ENCODE data around the gene CDH22.

CDH22 gene

DNA sequence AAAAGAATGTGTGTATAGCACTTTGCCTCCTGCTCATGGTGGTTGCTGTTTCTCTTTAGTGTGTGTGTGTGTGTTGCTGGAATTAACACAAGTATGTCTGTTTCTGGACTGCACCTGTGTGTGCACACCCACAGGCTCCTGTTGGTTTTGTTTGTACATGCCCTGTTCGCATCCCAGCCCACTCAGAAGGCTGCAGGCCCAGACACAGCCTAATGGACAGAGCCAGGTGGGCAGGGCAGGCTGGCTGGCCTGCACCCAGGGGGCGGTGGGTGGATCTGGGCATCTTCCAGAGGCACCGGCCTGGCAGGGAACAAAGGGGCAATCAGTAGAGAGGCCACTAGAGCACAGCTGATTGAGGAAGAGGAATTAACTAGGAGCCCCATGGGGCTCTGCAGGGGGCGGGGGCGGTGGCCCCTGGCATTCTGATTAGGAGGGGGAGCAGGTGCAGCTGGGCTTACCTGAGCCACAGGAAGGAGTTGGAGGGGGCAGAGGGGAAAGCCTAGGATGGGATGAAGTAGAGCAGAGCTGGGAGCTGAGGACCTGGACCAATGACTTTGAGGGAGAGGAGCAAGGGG lies 168.3 kb downstream of the CDH22 start:
- DNase-seq (ENCODE audit: low spot score): no peak

DNA sequence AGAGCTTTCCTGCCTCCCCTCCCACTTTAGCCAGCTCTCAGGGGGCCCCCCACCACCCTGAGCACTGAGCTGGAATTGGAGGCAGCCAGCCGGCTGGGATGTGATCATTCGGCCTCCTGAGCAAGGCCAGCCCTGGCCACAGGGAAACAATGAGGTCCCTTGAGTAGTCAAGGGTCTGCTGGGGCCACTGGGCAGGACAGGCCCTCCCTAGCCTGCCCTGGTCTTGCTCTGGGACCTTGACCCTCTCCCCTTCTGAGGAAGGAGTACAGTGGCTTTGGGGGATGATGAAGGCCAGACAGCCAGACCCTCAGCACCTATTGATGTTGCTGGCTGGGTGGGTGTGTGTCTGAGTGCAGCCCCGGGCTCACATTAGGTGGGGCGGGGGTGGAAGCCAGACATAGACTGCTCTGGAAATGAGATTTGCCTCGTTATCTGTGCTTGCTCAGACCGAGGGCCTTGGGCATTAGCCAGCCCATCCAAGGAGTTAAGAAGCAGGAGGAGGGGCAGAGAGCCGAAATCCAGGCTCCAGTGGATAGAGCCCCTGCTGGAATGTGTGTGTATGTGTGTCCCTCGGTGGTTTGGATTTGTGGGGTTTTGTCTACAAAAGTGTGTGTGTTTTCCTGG lies 168.9 kb downstream of the CDH22 start:
- DNase-seq (ENCODE audit: low spot score): no peak

DNA sequence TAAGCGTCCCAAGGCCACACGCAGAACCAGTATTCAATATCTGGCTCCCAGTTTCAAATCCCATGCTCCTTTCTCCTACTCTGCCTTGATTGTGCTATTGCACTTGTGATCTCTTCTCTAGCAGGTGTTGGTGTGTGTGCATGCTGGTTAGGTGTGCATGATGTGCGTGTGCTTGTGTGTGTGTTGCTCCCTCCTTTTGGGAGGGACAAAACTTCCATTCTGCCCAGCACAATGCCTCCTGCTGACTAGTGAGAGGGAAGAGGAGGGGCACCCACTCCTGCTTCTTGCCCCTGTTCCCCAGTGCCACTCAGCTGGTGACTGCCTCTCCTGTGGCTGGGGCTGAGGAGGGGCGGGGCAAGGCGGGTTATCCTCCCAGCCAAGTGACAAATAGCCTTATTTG lies 170.5 kb downstream of the CDH22 start:
- no peak for DNase-seq (ENCODE audit: low spot score)

DNA sequence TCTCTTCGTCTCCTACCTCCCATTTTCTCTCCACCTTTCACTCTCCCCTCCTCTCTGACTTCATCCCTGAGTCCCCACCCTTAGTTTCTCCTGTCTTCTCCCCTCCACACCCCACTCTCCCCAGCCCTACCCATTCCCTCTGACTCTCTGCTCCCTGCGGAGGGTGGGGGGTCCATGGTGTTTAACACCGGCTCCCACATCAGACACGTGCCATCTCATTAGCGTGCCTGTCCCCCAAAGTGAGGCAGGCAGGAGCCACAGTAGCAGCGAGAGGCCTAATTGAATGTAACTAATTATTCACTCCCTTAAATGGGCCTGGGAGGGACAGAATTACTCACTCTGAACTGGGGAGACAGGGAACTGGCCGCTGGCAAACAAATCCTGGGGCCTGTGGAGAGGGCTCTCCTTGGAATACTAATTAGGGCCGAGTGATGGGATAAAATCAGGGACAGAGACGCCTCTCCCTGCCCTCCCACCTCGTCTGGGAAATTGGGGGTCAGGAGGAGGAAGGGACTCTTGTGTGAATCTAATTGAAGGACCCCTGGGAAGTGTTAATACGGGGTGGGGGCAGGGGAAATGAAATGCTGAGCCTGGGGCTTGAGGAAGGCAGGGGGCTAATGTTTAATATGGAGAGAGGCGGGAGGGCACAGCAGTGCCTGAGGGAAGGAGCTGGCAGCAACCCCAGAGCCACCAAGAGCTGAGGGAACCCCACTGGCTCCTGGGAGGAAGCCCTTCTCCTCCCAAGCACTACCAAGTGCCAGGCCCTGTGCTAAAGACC lies 172.3 kb downstream of the CDH22 start:
- no peak for DNase-seq (ENCODE audit: low spot score)

DNA sequence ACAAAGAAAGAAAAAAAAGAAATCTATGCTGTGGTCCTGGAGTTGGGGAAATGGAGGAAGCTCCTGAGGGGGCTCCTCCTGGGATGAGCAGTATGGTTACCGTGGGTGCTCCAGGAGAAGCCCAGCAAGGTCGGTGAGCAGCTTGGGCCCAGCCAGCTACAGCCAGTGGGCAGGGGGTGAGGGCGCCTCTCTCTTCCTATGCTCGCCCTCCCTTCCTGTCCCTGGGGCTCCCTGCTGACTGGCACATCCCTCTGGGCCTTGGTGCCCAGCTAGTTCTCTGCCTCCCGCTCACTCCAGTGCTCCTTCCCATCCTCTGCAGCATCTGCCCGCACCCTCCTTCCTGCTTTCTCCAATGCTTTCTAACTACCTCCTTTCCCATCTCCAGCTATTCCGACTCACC lies 173.6 kb downstream of the CDH22 start:
- DNase-seq (ENCODE audit: low spot score): no peak

DNA sequence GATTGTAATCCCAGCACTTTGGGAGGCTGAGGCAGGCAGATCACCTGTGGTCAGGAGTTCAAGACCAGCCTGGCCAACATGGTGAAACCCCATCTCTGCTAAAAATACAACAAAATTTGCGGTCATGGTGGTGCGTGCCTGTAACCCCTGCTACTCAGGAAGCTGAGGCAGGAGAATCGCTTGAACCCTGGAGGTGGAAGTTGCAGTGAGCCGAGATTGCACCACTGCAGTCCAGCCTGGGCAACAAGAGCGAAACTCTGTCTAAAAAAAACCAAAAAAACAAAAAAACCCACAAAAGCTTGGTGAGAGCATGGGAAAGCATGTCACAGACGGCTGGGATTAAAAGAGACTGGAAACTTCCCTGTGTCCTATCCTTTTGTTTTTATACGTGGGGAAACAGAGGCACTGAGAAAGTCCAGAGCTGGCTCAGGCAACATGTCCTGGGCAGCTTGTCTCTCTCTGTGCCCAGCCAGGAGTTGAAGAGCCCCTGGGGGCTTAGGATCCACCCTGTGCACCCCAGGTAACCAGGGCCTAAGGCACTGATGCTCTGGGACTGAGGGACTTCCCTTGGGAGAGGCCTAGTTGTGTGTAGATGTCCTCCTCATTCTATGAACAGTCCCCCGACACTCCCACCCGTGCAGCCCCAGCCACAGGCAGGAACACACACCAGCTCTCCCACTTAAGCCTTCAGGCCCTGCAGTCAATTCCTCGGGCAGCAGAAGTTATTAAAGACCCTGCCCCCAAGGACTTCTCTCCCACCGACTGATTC lies 174.2 kb downstream of the CDH22 start:
- no peak for DNase-seq (ENCODE audit: low spot score)

DNA sequence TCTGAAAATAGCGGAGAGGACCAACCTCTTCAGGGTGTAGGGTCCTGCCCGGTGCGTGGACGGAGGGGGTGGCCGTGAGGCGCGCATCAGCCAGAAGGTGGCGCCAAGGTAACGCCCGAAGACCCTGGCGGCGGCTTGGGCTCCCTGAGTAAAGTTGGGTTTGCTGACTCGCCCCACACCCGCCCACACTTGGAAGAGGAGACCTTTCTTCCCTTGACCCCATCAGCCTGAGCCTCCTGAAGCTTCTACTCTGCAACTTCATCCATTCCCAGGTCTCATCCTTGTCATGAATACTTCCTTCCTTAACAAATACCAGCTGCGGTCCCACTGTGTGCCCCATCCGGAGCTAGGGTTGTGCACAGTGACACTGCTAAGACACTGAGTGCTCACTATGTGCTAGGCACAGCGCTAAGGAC lies 175.6 kb downstream of the CDH22 start:
- DNase-seq (ENCODE audit: low spot score): peak; percentile 77

DNA sequence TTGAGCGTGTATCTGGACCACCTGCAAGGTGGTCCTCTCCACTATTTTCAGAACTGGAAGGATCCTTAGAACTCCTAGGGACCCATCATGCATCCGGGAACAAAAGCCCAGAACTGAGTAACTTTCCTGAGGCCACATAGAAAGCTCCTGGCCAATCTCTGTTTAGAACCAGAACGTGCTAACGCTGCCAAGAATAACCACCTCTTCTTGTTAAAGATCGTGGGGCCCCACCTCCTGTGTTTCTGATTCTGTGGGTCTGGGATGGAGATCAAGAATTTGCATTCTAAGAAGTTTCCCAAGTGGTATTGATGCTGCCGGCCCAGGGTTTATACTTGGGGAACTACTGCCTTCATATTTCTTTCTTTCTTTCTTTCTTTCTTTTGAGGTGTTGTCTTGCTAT lies 176.9 kb downstream of the CDH22 start:
- DNase-seq (ENCODE audit: low spot score): no peak

DNA sequence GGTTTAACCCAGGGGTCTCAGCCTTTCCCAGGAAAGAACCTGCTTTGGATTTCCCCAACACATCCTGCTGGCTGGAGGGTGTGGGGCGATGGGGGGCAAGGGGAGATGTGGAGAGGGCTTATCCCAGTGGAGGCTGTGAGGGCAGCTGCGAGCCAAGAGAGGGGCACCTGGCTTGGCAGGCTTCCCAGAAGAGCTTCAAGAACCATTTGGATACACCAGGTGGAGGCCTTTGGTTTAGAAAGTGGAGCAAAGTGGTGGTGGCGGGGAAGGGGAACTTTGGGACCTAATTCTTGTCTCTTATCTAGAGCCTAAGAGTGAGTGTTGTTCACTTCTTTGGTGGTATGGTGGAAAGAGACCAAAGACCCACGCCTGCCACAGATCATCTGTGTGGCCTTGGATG lies 177.8 kb downstream of the CDH22 start:
- DNase-seq (ENCODE audit: low spot score): no peak

DNA sequence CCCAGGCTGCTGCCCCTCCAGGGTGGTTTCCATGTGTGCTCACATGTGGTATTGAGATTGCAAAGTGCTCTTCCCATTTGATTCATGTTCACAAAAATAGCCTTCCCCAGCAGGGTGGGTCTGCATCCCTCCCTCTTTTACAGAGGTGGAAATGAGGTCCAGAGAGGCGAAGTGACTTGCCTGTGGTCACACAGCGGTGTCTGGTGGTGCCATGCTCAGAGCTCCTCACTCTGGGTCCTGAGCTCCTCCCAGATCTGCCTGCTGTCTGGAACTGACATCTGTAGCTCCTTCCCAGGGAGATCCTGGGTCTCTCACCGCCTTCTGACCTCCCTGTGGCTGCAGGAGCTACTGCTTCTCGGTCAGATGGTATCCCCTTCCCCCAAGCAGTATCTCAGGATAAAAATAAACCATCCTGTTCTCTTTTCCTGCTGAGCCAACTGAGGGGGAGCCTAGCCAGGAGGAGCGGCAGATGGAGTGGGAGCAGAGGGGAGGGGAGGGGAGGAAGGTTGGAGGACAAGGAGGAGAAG lies 178.3 kb downstream of the CDH22 start:
- no peak for DNase-seq (ENCODE audit: low spot score)

DNA sequence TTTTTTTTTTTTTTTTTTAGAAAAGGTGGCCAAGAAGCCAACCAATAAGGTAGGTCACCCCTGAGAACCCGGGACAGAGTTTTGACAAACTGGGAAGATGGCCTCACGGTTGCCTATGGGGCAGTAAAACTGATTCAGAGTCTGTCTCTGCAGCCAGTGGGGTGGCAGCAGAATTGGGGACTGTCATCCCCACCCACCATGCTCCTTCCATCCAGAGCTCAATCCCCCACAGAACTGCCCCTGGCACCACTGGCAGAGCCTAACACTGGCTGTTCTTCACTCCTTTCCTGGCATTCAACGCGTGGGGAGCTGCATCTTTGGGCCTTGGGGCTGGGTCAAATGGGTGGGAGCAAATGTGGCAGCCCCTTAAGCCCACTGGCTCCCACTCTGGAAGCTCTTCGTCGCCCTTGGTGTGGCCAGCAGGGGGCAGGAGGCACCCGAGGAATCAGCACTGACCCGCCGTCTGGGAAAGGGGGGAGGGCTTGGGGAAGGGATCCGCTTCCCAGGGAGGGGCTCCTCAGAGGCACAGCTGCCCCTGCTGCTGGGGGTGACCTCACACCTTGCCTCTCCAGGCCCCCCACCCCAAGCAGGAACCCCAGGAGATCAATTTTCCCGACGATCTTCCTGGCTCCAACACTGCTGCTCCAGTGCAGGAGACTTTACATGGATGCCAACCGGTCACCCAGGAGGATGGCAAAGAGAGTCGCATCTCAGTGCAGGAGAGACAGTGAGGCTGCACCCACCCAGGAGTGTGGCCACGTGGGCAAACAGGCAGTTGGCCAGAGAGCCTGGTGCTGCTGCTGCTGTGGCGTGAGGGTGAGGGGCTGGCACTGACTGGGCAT lies 179.8 kb downstream of the CDH22 start:
- no peak for DNase-seq (ENCODE audit: low spot score)

DNA sequence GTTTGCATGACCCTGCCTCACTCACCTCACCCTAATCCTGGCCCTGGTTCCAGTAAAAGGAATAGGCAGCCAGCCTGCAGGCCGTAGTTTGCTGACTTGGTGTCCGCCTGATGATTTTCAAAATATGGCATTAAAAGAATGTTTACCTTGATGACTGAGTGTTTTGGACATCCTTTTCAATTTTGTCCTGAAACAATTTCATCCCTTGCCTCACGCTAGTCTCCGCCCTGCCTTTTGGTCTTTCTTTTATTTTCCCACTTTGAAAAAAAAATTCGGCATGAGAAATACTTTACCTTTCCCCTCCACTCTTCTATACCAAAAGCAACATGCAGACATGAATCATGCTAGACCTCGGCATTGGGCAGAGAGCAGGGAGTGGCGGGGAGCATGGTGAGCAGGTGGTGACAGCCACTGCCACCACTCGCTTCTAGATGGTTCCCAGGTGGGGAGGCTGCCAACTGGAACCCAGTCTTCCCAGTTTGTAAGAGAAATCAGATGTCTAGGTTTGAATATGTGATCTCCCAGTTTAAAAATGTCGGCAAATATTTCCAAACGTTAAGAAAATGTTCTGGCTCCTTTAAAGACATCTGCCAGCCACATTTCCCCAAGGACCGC lies 180.8 kb downstream of the CDH22 start:
- DNase-seq (ENCODE audit: low spot score): no peak

DNA sequence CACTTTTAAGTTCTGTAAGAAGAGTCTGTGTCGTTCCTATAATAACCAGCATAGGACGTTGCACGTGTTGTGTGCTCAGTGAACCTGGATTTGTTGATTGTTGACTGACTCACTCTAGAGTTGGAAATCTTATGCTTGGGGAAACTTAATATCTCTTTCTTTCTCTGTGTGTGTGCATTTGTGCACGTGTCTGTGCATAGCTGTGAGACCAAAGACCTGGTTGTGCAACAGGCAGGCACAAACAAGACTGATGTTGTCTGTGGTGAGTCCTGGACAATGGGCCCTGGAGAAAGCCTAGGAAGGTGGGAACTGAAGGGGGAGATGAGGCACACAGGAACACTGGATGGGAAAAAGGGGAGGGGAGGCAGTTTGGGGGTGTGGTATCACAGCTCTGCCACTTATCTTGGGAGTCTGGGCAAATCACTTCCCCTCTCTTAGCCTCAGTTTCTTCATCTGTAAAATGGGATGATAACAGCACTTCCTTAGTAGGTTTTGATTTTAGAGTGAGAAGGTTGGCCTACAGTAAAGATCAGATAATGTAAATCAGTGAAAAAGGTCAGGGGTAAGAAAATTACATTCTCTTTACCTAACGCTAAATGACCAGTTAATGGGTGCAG lies 181.8 kb downstream of the CDH22 start:
- no peak for DNase-seq (ENCODE audit: low spot score)
